Loucy (cell line): ENCODE results near the gene VHLL.
A peak's percentile ranks its signal among the peaks of the same experiment; 100 is the strongest.

Source experiments
- H2AFZ ChIP-seq: fragments of 200-600 bp; sonication (generic); 2 replicates; pipeline ENCODE4 v1.6.0; 2016; ENCODE audit warnings: antibody characterized with exemption, mild to moderate bottlenecking, low read length, moderate library complexity
- H3F3A ChIP-seq: fragments of 200-600 bp; 2 replicates; pipeline ENCODE4 v1.6.0; 2016; ENCODE audit warnings: antibody characterized with exemption, low read depth, mild to moderate bottlenecking
- H3K27me3 ChIP-seq: fragments of 200-600 bp; sonication (generic); 2 replicates; pipeline ENCODE4 v1.6.1; 2014; ENCODE audit warnings: low read length, mild to moderate bottlenecking; ENCODE audit not compliant: insufficient read depth, poor library complexity, severe bottlenecking
- H3K36me3 ChIP-seq: fragments of 200-600 bp; sonication (generic); 2 replicates; pipeline ENCODE4 v1.6.1; 2016; ENCODE audit warnings: low read length; ENCODE audit not compliant: insufficient read depth
- H3K4me1 ChIP-seq: fragments of 200-600 bp; sonication (generic); 2 replicates; pipeline ENCODE4 v1.5.1; 2014; ENCODE audit warnings: low read length, mild to moderate bottlenecking; ENCODE audit not compliant: insufficient read depth, poor library complexity, severe bottlenecking
- H3K4me2 ChIP-seq: fragments of 200-600 bp; sonication (generic); 2 replicates; pipeline ENCODE4 v1.6.0; 2014; ENCODE audit warnings: antibody characterized with exemption, low read length, low read depth, mild to moderate bottlenecking; ENCODE audit not compliant: poor library complexity, severe bottlenecking
- H3K4me3 ChIP-seq: fragments of 200-600 bp; sonication (generic); 2 replicates; pipeline ENCODE4 v1.5.1; 2014; ENCODE audit warnings: low read length, mild to moderate bottlenecking, mixed read lengths; ENCODE audit not compliant: poor library complexity, severe bottlenecking
- H3K79me2 ChIP-seq: fragments of 200-600 bp; sonication (generic); 2 replicates; pipeline ENCODE4 v1.6.1; 2014; ENCODE audit warnings: low read length; ENCODE audit not compliant: insufficient read depth
- H3K9ac ChIP-seq: fragments of 200-600 bp; sonication (generic); 2 replicates; pipeline ENCODE4 v1.6.0; 2014; ENCODE audit warnings: mild to moderate bottlenecking, low read depth, low read length, moderate library complexity; ENCODE audit not compliant: poor library complexity, severe bottlenecking
- H3K9me2 ChIP-seq: fragments of 200-600 bp; sonication (generic); replicated peaks from 2 replicates; pipeline ENCODE4 v1.6.1; 2016; ENCODE audit warnings: low read depth, low read length, mixed read lengths
- H3K9me3 ChIP-seq: fragments of 200-600 bp; sonication (generic); 2 replicates; pipeline ENCODE4 v1.6.1; 2014; ENCODE audit warnings: mild to moderate bottlenecking, antibody characterized with exemption, low read length, low read depth; ENCODE audit not compliant: insufficient read depth
- H4K20me1 ChIP-seq: fragments of 200-600 bp; sonication (generic); 2 replicates; pipeline ENCODE4 v1.6.0; 2014; ENCODE audit warnings: antibody characterized with exemption, low read length, mild to moderate bottlenecking; ENCODE audit not compliant: insufficient read depth, poor library complexity, severe bottlenecking
- CTCF ChIP-seq: fragments of 200-600 bp; sonication (generic); conservative IDR thresholded peaks from 2 replicates; pipeline ENCODE4 v1.5.1; 2014; ENCODE audit warnings: mild to moderate bottlenecking, antibody characterized with exemption, low read length
- EZH2phosphoT487 ChIP-seq: fragments of 200-600 bp; IDR thresholded peaks from 2 replicates; pipeline ENCODE4 v1.6.1; 2018; ENCODE audit warnings: antibody characterized with exemption, mild to moderate bottlenecking, moderate library complexity, borderline replicate concordance

VHLL gene

GRCh38 chr1:156281281-156281680 is 17.8 kb downstream of the VHLL start:
- Histone ChIP-seq H3K4me3 (peak overlapping the region; percentile 79), H3K79me2 (peaks cover 57% of the 10 kb centered on the region), H3K9ac (peak overlapping the region; percentile 82), H3K9me2 (no peaks in the 10 kb centered on the region), H3F3A (no peaks in the 10 kb centered on the region), H3K9me3 (no peaks in the 10 kb centered on the region), H3K4me1 (peaks cover 31% of the 10 kb centered on the region), H3K36me3 (peaks cover 29% of the 10 kb centered on the region), H2AFZ (no peak overlapping the region), H3K27me3 (no peaks in the 10 kb centered on the region), H3K4me2 (peak overlapping the region; percentile 97), H4K20me1 (peaks cover 36% of the 10 kb centered on the region)
- TF ChIP-seq CTCF (peak; percentile 30), EZH2phosphoT487 (no peak)

- H3K4me2 ChIP-seq = peak overlapping the region; percentile 97
- peaks cover 57% of the 10 kb centered on the region for H3K79me2 ChIP-seq
Measured at GRCh38 chr1:156279837-156280236, 19.3 kb downstream of the VHLL start.

GRCh38 chr1:156276966-156277381 is 22.1 kb downstream of the VHLL start:
- H3K4me2 ChIP-seq = no peak overlapping the region

More at GRCh38 chr1:156279837-156280236, 19.3 kb downstream of the VHLL start:
- no peaks in the 10 kb centered on the region for H3K9me2 ChIP-seq
- peaks cover 41% of the 10 kb centered on the region for H3K36me3 ChIP-seq
- H3K9ac ChIP-seq = peak overlapping the region; percentile 82
- peaks cover 36% of the 10 kb centered on the region for H4K20me1 ChIP-seq
- no peak for TF ChIP-seq EZH2phosphoT487
- no peak for TF ChIP-seq CTCF
- no peak overlapping the region for H2AFZ ChIP-seq
- H3K9me3 ChIP-seq = no peaks in the 10 kb centered on the region
- no peaks in the 10 kb centered on the region for H3K27me3 ChIP-seq
- peaks cover 31% of the 10 kb centered on the region for H3K4me1 ChIP-seq
- H3K4me3 ChIP-seq = peak overlapping the region; percentile 79
- no peaks in the 10 kb centered on the region for H3F3A ChIP-seq

More at GRCh38 chr1:156276966-156277381, 22.1 kb downstream of the VHLL start:
- Histone ChIP-seq H3K79me2 (peaks cover 43% of the 10 kb centered on the region), H3K36me3 (peaks cover 67% of the 10 kb centered on the region), H2AFZ (no peak overlapping the region), H3K4me3 (no peak overlapping the region), H3K4me1 (peaks cover 23% of the 10 kb centered on the region), H4K20me1 (peaks cover 34% of the 10 kb centered on the region), H3K9me3 (no peaks in the 10 kb centered on the region), H3K9me2 (no peaks in the 10 kb centered on the region), H3K9ac (no peak overlapping the region), H3F3A (no peaks in the 10 kb centered on the region), H3K27me3 (no peaks in the 10 kb centered on the region)
- TF ChIP-seq EZH2phosphoT487 (no peak), CTCF (no peak)
